ENCODE data around the gene FUT1.

Gene FUT1

DNA sequence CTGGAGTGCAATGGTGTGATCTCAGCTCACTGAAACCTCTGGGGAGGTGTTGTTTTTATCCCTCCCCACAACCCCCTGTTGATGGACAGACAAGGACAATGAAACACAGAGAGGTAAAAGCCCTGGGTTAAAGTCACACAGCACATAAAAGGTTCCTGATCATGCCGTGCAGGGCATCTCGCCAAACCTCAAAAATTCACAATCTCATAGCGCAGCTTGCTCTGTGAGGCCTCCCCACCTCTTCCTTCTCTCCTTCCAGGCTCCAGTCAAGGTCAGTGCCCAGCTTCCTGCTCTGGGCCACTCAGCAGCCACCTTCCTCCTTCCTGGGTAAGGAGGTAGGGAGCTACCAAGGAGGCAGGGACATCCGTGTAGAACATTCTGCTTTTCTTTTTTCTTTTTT lies 54.4 kb downstream of the FUT1 start:
- no peaks in the 10 kb centered on the region for H3K36me3 ChIP-seq (replicated peaks; ENCODE audit: low read depth, low read length)
- H3K27me3 ChIP-seq (ENCODE audit: low read depth, low read length), result no peaks in the 10 kb centered on the region
- no peak for TF ChIP-seq EZH2phosphoT487 (IDR thresholded peaks at IDR 0.05; ENCODE audit: low read depth)
- TF ChIP-seq CTCF (IDR thresholded peaks at IDR 0.05; ENCODE audit: low read depth, low read length), result no peak
- H3K9me3 ChIP-seq (ENCODE audit: insufficient read depth, low read length), result no peaks in the 10 kb centered on the region
- no peak overlapping the region for H3K4me3 ChIP-seq (ENCODE audit: low read length)
- H2AFZ ChIP-seq (ENCODE audit: low read depth, low read length), result no peak overlapping the region
- H3K27ac ChIP-seq (ENCODE audit: low read length), result no peak overlapping the region
- no peaks in the 10 kb centered on the region for H3K79me2 ChIP-seq (ENCODE audit: low read length)
- no peaks in the 10 kb centered on the region for H3K4me1 ChIP-seq (ENCODE audit: low read length)
- H3K4me2 ChIP-seq (ENCODE audit: low read length), result no peak overlapping the region
- no peak overlapping the region for H3K9ac ChIP-seq (ENCODE audit: low read length)
- H4K20me1 ChIP-seq (ENCODE audit: insufficient read depth, low read length), result no peaks in the 10 kb centered on the region

Measured in OCI-LY3 (cell line).